CD14-positive monocyte (primary cell): ENCODE results near the gene NFE2. TPM values are rescaled to one million over a fixed set of nuclear protein-coding genes. Genes with fewer than 3 reads are reported as not detected.

Experiments
- DNase-seq, 3 donors: peaks; one replicate each; pipeline ENCODE4 v3.0.0-alpha.2; 2011 to 2022
- H2AFZ ChIP-seq: 2 replicates; pipeline ENCODE4 v1.6.0; 2012; ENCODE audit warnings: mild to moderate bottlenecking, low read depth, low read length, inconsistent platforms; ENCODE audit not compliant: insufficient read depth, poor library complexity, severe bottlenecking
- H3K27ac ChIP-seq, 2 donors: 1 replicate in 1 of 2; 2 replicates in 1 of 2; pipeline ENCODE4 v1.5.1; 2012 to 2013; ENCODE audit warnings: low read length in 2 of 2, control low read depth in 1 of 2, inconsistent platforms in 1 of 2, low read depth in 1 of 2, mild to moderate bottlenecking in 1 of 2
- H3K27me3 ChIP-seq, 2 donors: one replicate each; pipeline versions ENCODE4 v1.6.0 to v1.6.1; 2011 to 2013; ENCODE audit warnings: low read length in 2 of 2; ENCODE audit not compliant: control insufficient read depth in 2 of 2, insufficient read depth in 2 of 2
- H3K36me3 ChIP-seq, 2 donors: replicated peaks in 1 of 2; 1 replicate in 1 of 2; 2 replicates in 1 of 2; pipeline versions ENCODE4 v1.5.1 to v1.6.1; 2012 to 2013; ENCODE audit warnings: low read length in 2 of 2, control low read depth in 1 of 2, inconsistent platforms in 1 of 2, mild to moderate bottlenecking in 1 of 2; ENCODE audit not compliant: insufficient read depth in 2 of 2, control insufficient read depth in 1 of 2
- H3K4me1 ChIP-seq, 2 donors: 1 replicate in 1 of 2; 2 replicates in 1 of 2; pipeline versions ENCODE4 v1.5.1 to v1.6.1; 2012 to 2013; ENCODE audit warnings: low read length in 2 of 2, control low read depth in 1 of 2, inconsistent platforms in 1 of 2, mild to moderate bottlenecking in 1 of 2, moderate library complexity in 1 of 2; ENCODE audit not compliant: insufficient read depth in 2 of 2, control insufficient read depth in 1 of 2
- H3K4me2 ChIP-seq: replicated peaks from 2 replicates; pipeline ENCODE3; 2012; ENCODE audit warnings: low read length, moderate library complexity, mild to moderate bottlenecking; ENCODE audit not compliant: poor library complexity, severe bottlenecking; ENCODE audit errors: extremely low read depth
- H3K4me3 ChIP-seq, 3 experiments: fragments of 200-600 bp in 1 of 3; sonication (generic) in 1 of 3; replicated peaks in 1 of 3; 1 replicate in 2 of 3; 2 replicates in 1 of 3; pipeline ENCODE4 v1.5.1; 2011 to 2013; ENCODE audit warnings: low read length in 3 of 3, mild to moderate bottlenecking in 3 of 3, control low read depth in 2 of 3, low read depth in 2 of 3, inconsistent platforms in 1 of 3, moderate library complexity in 1 of 3
- H3K79me2 ChIP-seq: 2 replicates; pipeline ENCODE4 v1.6.0; 2012; ENCODE audit warnings: mild to moderate bottlenecking, control low read depth, inconsistent platforms, low read length, moderate library complexity; ENCODE audit not compliant: insufficient read depth
- H3K9ac ChIP-seq: 2 replicates; pipeline ENCODE4 v1.6.0; 2017; ENCODE audit warnings: low read length, mild to moderate bottlenecking; ENCODE audit not compliant: insufficient read depth, poor library complexity, severe bottlenecking
- H3K9me3 ChIP-seq, 2 donors: replicated peaks in 1 of 2; 1 replicate in 1 of 2; 2 replicates in 1 of 2; pipeline versions ENCODE4 v1.5.1 to v1.6.1; 2012 to 2013; ENCODE audit warnings: low read length in 2 of 2, control low read depth in 1 of 2; ENCODE audit not compliant: control insufficient read depth in 1 of 2, insufficient read depth in 1 of 2
- H4K20me1 ChIP-seq: 2 replicates; pipeline ENCODE4 v1.6.0; 2012; ENCODE audit warnings: mild to moderate bottlenecking, low read length, control low read depth, moderate library complexity; ENCODE audit not compliant: insufficient read depth
- H3K27ac Mint-ChIP-seq, 7 donors: one replicate each; pipeline ENCODE4 v1.8.0; 2020; ENCODE audit warnings: mild to moderate bottlenecking in 7 of 7, mixed read lengths in 7 of 7, moderate library complexity in 6 of 7, inconsistent platforms in 2 of 7
- H3K27me3 Mint-ChIP-seq, 3 donors: one replicate each; pipeline ENCODE4 v1.8.0; 2021 to 2022; ENCODE audit warnings: low read depth in 3 of 3, mild to moderate bottlenecking in 3 of 3, mixed read lengths in 3 of 3, moderate library complexity in 3 of 3, inconsistent platforms in 1 of 3
- H3K36me3 Mint-ChIP-seq, 2 donors: one replicate each; pipeline ENCODE4 v1.8.0; 2020; ENCODE audit warnings: mixed read lengths in 2 of 2, inconsistent platforms in 1 of 2, mild to moderate bottlenecking in 1 of 2
- H3K4me1 Mint-ChIP-seq: one replicate; pipeline ENCODE4 v1.8.0; 2020; ENCODE audit warnings: mild to moderate bottlenecking, mixed read lengths
- H3K4me3 Mint-ChIP-seq, 2 donors: one replicate each; pipeline ENCODE4 v1.8.0; 2020; ENCODE audit warnings: mild to moderate bottlenecking in 2 of 2, mixed read lengths in 2 of 2, moderate library complexity in 1 of 2
- H3K9me3 Mint-ChIP-seq, 7 donors: one replicate each; pipeline ENCODE4 v1.8.0; 2020 to 2022; ENCODE audit warnings: mixed read lengths in 7 of 7, mild to moderate bottlenecking in 6 of 7, moderate library complexity in 6 of 7, inconsistent platforms in 2 of 7
- CTCF ChIP-seq: fragments of 200-600 bp; IDR thresholded peaks from one replicate; pipeline ENCODE4 v1.8.0; 2022; ENCODE audit warnings: antibody characterized with exemption, mild to moderate bottlenecking
- WGBS: methylation state at CpG from one replicate; pipeline ENCODE4 v1.1.5; 2013; ENCODE audit warnings: missing lambda C conversion rate; ENCODE audit not compliant: insufficient coverage; 5-methylcytosine and 5-hydroxymethylcytosine counted together
- intact Hi-C, 2 donors: fragments of 100-400 bp; cut with micrococcal nuclease; formaldehyde crosslinking; loops; one replicate each; pipeline versions ENCODE4 v1.15.0 to v1.15.1; 2023
- polyA plus RNA-seq, 3 donors: library from polyadenylated mRNA; depleted of rRNA in 1 of 3; unstranded in 2 of 3; stranded (reverse) in 1 of 3; fragments of 300-500 nt in 2 of 3; fragments of >200 nt in 1 of 3; fragmentation: Illumina TruSeq in 2 of 3; gene quantifications; 1 replicate in 2 of 3; 2 replicates in 1 of 3; pipeline ENCODE4 v1.2.3, GENCODE V29; 2012 to 2021

Gene NFE2
- polyA plus RNA-seq, 3 donors, result 79.5 to 157 (median 95.6) TPM

DNA sequence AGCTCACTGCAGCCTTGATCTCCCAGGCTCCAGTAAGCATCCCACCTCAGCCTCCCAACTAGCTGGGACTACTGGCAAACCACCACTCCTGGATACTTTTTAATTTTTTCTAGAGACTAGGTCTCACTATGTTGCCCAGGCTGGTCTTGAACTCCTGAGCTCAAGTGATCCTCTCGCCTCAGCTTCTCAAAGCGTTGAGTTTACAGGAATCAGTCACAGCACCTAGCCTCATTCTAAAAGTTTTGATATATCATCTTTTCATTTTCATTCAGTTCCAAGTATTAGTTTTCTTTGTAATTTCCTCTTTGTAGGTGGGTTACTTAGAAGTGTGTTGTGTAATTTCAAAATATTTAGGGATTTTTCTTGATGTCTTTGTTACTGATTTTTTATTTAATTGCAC is 30.5 kb downstream of the NFE2 start:
- no peak overlapping the region for H3K4me3 Mint-ChIP-seq
- H3K27me3 Mint-ChIP-seq, result no peaks in the 10 kb centered on the region
- H3K36me3 Mint-ChIP-seq, result peaks cover 14 to 22% of the 10 kb centered on the region in 2 donors
- H3K9me3 ChIP-seq, result no peaks in the 10 kb centered on the region
- H3K9ac ChIP-seq, result no peak overlapping the region
- WGBS, result no CpG with 5 or more reads among the region's 2 CpGs
- H4K20me1 ChIP-seq, result no peaks in the 10 kb centered on the region
- DNase-seq, result no peak
- no peaks in the 10 kb centered on the region for H3K9me3 Mint-ChIP-seq
- peaks cover 9% of the 10 kb centered on the region for H3K4me1 Mint-ChIP-seq
- H3K4me1 ChIP-seq, result peaks cover 0 to 6% of the 10 kb centered on the region in 2 donors
- peaks cover 98% of the 10 kb centered on the region for H3K79me2 ChIP-seq
- no peak overlapping the region for H3K27ac Mint-ChIP-seq
- no peak overlapping the region for H3K27ac ChIP-seq
- H2AFZ ChIP-seq, result no peak overlapping the region
- H3K4me2 ChIP-seq, result no peak overlapping the region
- intact Hi-C loops, result loop anchor here in 1 of 2 donors (10.0 kb wide), 1 partner anchor 54 kb away; the partner anchor contains the start of gene COPZ1
- no peak for TF ChIP-seq CTCF
- H3K4me3 ChIP-seq, result no peak overlapping the region
- H3K27me3 ChIP-seq, result no peaks in the 10 kb centered on the region
- H3K36me3 ChIP-seq, result peaks cover 6 to 23% of the 10 kb centered on the region in 2 donors

DNA sequence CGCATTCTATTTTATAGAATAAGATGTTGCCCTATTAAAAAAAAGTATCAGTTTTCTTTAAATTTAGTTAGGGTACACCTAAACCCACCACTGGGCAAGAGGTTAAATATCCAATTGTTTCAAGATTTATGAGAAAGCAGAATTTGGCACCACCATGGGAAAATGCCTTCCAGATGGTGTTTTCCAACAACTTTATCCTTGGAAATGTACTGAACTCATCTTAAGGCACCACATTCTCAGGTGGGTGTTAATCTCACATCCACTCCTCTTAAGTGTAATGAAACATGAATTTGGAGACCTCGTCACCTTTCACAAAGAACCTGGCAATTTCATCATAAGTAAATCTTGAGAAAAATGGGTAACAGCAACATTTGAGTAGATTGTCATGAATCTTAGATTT is 34.0 kb downstream of the NFE2 start:
- WGBS, result no CpG with 5 or more reads among the region's 2 CpGs
- H3K27me3 ChIP-seq, result no peaks in the 10 kb centered on the region
- intact Hi-C loops, result no loop called here
- no peak overlapping the region for H3K9ac ChIP-seq
- H3K36me3 ChIP-seq, result no peaks in the 10 kb centered on the region
- no peak overlapping the region for H3K4me3 Mint-ChIP-seq
- H3K27ac Mint-ChIP-seq, result no peak overlapping the region
- H3K36me3 Mint-ChIP-seq, result peaks cover 5 to 6% of the 10 kb centered on the region in 2 donors
- peaks cover 24% of the 10 kb centered on the region for H3K4me1 Mint-ChIP-seq
- no peaks in the 10 kb centered on the region for H3K9me3 ChIP-seq
- no peak overlapping the region for H3K27ac ChIP-seq
- peaks cover 97% of the 10 kb centered on the region for H3K79me2 ChIP-seq
- TF ChIP-seq CTCF, result no peak
- H3K9me3 Mint-ChIP-seq, result no peaks in the 10 kb centered on the region
- no peak overlapping the region for H2AFZ ChIP-seq
- no peak for DNase-seq
- no peak overlapping the region for H3K4me2 ChIP-seq
- H4K20me1 ChIP-seq, result no peaks in the 10 kb centered on the region
- H3K4me1 ChIP-seq, result peaks cover 8 to 16% of the 10 kb centered on the region in 2 donors
- peaks cover 0 to 1% (median 0%) of the 10 kb centered on the region in 3 donors for H3K27me3 Mint-ChIP-seq
- no peak overlapping the region for H3K4me3 ChIP-seq
